OCI-LY3 (cell line): Measurements from ENCODE around the gene PCDH8.

Experiments
- H2AFZ ChIP-seq: fragments of 200-600, 300-600 bp; shearing (Covaris generic); 2 replicates; pipeline ENCODE4 v1.6.0; 2014; ENCODE audit warnings: antibody characterized with exemption, low read depth, low read length
- H3K27ac ChIP-seq: fragments of 200-600, 300-600 bp; sonication (generic); 2 replicates; pipeline ENCODE4 v1.5.1; 2014; ENCODE audit warnings: mild to moderate bottlenecking, low read length, moderate library complexity, mixed read lengths
- H3K27me3 ChIP-seq: fragments of 200-600, 300-600 bp; sonication (generic); 2 replicates; pipeline ENCODE4 v1.6.1; 2014; ENCODE audit warnings: low read depth, low read length, mixed read lengths
- H3K36me3 ChIP-seq: fragments of 200-600, 300-600 bp; sonication (generic); replicated peaks from 2 replicates; pipeline ENCODE3; 2014; ENCODE audit warnings: low read depth, low read length, mixed read lengths
- H3K4me1 ChIP-seq: fragments of 300-600, 200-600 bp; sonication (generic); 2 replicates; pipeline ENCODE4 v1.6.1; 2014; ENCODE audit warnings: low read length, mixed read lengths
- H3K4me2 ChIP-seq: fragments of 200-600, 300-600 bp; sonication (generic); 2 replicates; pipeline ENCODE4 v1.6.1; 2014; ENCODE audit warnings: low read length, mixed read lengths
- H3K4me3 ChIP-seq: fragments of 300-600, 200-600 bp; sonication (generic); 2 replicates; pipeline ENCODE4 v1.5.1; 2014; ENCODE audit warnings: antibody characterized with exemption, mild to moderate bottlenecking, low read length, moderate library complexity
- H3K79me2 ChIP-seq: fragments of 300-600, 200-600 bp; shearing (Covaris generic); 2 replicates; pipeline ENCODE4 v1.6.1; 2014; ENCODE audit warnings: mild to moderate bottlenecking, low read length, mixed read lengths
- H3K9ac ChIP-seq: fragments of 300-600, 200-600 bp; shearing (Covaris generic); 2 replicates; pipeline ENCODE4 v1.6.0; 2014; ENCODE audit warnings: mild to moderate bottlenecking, low read length, moderate library complexity
- H3K9me3 ChIP-seq: fragments of 200-600, 300-600 bp; shearing (Covaris generic); 2 replicates; pipeline ENCODE4 v1.6.1; 2014; ENCODE audit warnings: low read length, mixed read lengths; ENCODE audit not compliant: insufficient read depth
- H4K20me1 ChIP-seq: fragments of 200-600, 300-600 bp; sonication (generic); 2 replicates; pipeline ENCODE4 v1.6.1; 2016; ENCODE audit warnings: low read length, mixed read lengths; ENCODE audit not compliant: insufficient read depth
- EZH2phosphoT487 ChIP-seq: fragments of 200-600 bp; shearing (Covaris generic); IDR thresholded peaks from 2 replicates; pipeline ENCODE4 v1.6.1; 2018; ENCODE audit warnings: antibody characterized with exemption, mixed run types, low read depth
- TF ChIP-seq, protein P1 (sequence below): fragments of 200-600, 300-600 bp; sonication (generic); IDR thresholded peaks from 2 replicates; pipeline ENCODE4 v1.5.1; 2014; ENCODE audit warnings: antibody characterized with exemption, low read length, low read depth

The PCDH8 gene

DNA sequence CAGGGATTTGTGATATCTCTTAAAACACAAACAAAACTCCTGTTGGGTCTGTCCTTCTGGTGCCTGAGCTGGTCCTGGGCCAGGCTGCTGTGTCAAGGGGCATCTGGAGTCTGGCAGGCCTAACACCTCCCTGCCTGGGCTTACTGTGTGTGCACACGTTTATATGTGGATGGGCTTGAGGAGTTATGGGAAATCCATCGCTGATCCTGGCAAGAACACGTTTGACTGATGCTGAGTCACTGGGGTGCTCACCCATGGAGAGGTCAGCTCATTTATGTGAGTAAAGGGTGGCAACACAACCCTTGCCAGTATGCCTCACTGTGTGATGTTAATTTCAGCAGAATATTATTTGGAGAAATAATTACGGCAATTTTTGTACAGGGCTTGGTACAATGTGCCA, 44.5 kb upstream of the PCDH8 start:
- H3K4me2 ChIP-seq, result no peak overlapping the region
- H3K4me3 ChIP-seq, result no peak overlapping the region
- no peak overlapping the region for H2AFZ ChIP-seq
- H3K27ac ChIP-seq, result no peak overlapping the region
- no peak overlapping the region for H3K9ac ChIP-seq
- no peaks in the 10 kb centered on the region for H3K36me3 ChIP-seq
- H3K9me3 ChIP-seq, result no peaks in the 10 kb centered on the region
- no peaks in the 10 kb centered on the region for H3K27me3 ChIP-seq
- H3K79me2 ChIP-seq, result no peaks in the 10 kb centered on the region
- TF ChIP-seq, protein P1, sequence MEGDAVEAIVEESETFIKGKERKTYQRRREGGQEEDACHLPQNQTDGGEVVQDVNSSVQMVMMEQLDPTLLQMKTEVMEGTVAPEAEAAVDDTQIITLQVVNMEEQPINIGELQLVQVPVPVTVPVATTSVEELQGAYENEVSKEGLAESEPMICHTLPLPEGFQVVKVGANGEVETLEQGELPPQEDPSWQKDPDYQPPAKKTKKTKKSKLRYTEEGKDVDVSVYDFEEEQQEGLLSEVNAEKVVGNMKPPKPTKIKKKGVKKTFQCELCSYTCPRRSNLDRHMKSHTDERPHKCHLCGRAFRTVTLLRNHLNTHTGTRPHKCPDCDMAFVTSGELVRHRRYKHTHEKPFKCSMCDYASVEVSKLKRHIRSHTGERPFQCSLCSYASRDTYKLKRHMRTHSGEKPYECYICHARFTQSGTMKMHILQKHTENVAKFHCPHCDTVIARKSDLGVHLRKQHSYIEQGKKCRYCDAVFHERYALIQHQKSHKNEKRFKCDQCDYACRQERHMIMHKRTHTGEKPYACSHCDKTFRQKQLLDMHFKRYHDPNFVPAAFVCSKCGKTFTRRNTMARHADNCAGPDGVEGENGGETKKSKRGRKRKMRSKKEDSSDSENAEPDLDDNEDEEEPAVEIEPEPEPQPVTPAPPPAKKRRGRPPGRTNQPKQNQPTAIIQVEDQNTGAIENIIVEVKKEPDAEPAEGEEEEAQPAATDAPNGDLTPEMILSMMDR, result no peak
- no peak for TF ChIP-seq EZH2phosphoT487
- H4K20me1 ChIP-seq, result no peaks in the 10 kb centered on the region
- H3K4me1 ChIP-seq, result no peaks in the 10 kb centered on the region

DNA sequence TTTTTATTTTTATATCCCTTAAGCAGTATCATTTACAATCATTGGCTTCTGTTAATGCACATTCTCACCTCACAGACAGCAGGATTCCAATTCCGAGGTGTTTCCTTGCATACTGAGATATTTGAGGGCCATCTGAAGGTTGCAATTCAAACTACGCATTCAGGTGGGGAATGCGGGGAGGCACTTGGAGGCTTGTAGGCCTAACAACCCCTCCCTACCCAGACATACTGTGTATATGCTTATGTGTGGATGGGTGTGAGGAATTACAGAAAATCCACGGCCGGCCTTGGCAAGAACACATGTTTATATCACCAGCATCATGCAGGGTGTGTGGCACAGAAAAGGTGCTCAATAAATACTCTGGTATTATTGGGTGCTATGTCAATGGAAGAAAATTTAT, 43.3 kb upstream of the PCDH8 start:
- no peaks in the 10 kb centered on the region for H4K20me1 ChIP-seq
- TF ChIP-seq EZH2phosphoT487, result no peak
- TF ChIP-seq, protein P1, result no peak

DNA sequence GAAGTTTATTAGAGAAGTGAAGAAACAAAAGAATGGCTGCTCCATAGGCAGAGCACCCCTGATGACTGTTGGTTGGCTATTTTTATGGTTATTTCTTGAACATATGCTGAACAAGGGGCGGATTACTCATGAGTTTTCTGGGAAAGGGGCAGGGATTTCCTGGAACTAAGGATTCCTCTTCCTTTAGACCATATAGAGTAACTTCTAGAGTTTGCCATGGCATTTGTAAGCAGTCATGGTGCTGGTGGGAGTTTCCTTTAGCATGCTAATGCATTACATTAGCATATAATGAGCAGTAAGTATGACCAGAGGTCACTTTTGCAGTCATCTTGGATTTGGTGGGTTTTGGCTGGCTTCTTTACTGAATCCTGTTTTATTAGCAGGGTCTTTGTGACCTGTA, 38.7 kb upstream of the PCDH8 start:
- Histone ChIP-seq H3K27me3 (no peaks in the 10 kb centered on the region), H3K27ac (no peak overlapping the region), H3K79me2 (no peaks in the 10 kb centered on the region), H3K4me3 (no peak overlapping the region), H3K36me3 (no peaks in the 10 kb centered on the region), H3K9ac (no peak overlapping the region), H2AFZ (no peak overlapping the region), H3K4me1 (no peaks in the 10 kb centered on the region), H3K9me3 (no peaks in the 10 kb centered on the region), H3K4me2 (no peak overlapping the region), H4K20me1 (no peaks in the 10 kb centered on the region)
- no peak for TF ChIP-seq EZH2phosphoT487
- TF ChIP-seq, protein P1, result no peak

More for the DNA sequence above, 43.3 kb upstream of the PCDH8 start:
- Histone ChIP-seq H3K36me3 (no peaks in the 10 kb centered on the region), H3K4me1 (no peaks in the 10 kb centered on the region), H3K9ac (no peak overlapping the region), H3K4me2 (no peak overlapping the region), H3K9me3 (no peaks in the 10 kb centered on the region), H3K27me3 (no peaks in the 10 kb centered on the region), H3K27ac (no peak overlapping the region), H3K4me3 (no peak overlapping the region), H3K79me2 (no peaks in the 10 kb centered on the region), H2AFZ (no peak overlapping the region)

DNA sequence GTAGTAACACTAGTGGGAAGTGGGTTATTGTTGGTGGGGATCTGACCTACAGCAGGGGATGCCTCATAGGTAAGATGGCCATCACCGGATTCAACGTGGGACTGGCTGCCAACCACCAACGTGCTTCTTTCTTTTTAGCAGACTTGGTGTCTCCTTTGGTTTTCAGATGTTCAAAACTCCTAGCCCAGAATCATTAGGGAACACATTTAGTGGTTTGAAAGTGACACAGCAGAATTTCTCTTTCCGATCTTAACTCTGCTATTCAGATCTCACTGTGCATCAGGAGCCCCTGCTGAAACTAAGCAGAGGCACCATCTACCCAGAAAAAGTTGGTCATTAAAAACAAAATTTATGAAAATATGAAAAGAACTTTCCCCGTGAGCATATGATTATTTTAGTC, 36.7 kb upstream of the PCDH8 start:
- H2AFZ ChIP-seq, result no peak overlapping the region
- no peaks in the 10 kb centered on the region for H4K20me1 ChIP-seq
- H3K9ac ChIP-seq, result no peak overlapping the region
- no peak overlapping the region for H3K4me3 ChIP-seq
- H3K27me3 ChIP-seq, result peaks cover 12% of the 10 kb centered on the region; the same call in 1 of the 2 replicates
- H3K27ac ChIP-seq, result no peak overlapping the region
- TF ChIP-seq EZH2phosphoT487, result no peak
- TF ChIP-seq, protein P1, result no peak
- H3K4me2 ChIP-seq, result no peak overlapping the region
- no peaks in the 10 kb centered on the region for H3K9me3 ChIP-seq
- H3K4me1 ChIP-seq, result no peaks in the 10 kb centered on the region
- H3K79me2 ChIP-seq, result no peaks in the 10 kb centered on the region
- H3K36me3 ChIP-seq, result no peaks in the 10 kb centered on the region
